ENCODE data around the gene MAPT. TPM values are rescaled to one million over a fixed set of nuclear protein-coding genes. Genes with fewer than 3 reads are reported as not detected.

MAPT gene
- total RNA-seq, 1 donor from 2014 or later = 3.5 TPM

DNA sequence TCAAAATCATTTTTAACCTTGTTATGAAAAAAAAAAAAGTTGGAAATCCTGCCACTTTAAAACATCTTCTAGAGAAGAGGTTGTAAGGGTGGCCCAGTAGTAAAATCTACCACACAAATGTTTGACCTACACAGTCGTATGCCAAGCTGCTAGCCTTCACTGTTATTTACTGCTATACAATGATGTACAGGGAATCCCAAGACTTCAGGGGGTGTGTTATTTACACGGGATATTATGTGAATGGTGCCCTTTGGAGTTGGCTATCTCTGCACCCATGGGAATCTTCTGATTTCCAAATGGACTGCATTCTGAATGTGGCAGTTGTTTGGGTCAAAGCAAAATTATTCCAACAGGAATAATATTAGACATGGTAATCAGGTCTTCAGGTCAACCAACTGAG lies 150.6 kb downstream of the MAPT start:
- DNase-seq (ENCODE audit: extremely low spot score, unreplicated experiment) = no peak
- TF ChIP-seq, protein P1, sequence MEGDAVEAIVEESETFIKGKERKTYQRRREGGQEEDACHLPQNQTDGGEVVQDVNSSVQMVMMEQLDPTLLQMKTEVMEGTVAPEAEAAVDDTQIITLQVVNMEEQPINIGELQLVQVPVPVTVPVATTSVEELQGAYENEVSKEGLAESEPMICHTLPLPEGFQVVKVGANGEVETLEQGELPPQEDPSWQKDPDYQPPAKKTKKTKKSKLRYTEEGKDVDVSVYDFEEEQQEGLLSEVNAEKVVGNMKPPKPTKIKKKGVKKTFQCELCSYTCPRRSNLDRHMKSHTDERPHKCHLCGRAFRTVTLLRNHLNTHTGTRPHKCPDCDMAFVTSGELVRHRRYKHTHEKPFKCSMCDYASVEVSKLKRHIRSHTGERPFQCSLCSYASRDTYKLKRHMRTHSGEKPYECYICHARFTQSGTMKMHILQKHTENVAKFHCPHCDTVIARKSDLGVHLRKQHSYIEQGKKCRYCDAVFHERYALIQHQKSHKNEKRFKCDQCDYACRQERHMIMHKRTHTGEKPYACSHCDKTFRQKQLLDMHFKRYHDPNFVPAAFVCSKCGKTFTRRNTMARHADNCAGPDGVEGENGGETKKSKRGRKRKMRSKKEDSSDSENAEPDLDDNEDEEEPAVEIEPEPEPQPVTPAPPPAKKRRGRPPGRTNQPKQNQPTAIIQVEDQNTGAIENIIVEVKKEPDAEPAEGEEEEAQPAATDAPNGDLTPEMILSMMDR (conservative IDR thresholded peaks at IDR 0.05) = no peak
- Mint-ChIP-seq H3K27ac (peak overlapping the region; percentile 57), H3K27me3 (no peaks in the 10 kb centered on the region), H3K9me3 (no peaks in the 10 kb centered on the region), H3K4me1 (ENCODE audit: unreplicated experiment) (peaks cover 23% of the 10 kb centered on the region), H3K36me3 (peaks cover 40% of the 10 kb centered on the region), H3K4me3 (no peak overlapping the region)

DNA sequence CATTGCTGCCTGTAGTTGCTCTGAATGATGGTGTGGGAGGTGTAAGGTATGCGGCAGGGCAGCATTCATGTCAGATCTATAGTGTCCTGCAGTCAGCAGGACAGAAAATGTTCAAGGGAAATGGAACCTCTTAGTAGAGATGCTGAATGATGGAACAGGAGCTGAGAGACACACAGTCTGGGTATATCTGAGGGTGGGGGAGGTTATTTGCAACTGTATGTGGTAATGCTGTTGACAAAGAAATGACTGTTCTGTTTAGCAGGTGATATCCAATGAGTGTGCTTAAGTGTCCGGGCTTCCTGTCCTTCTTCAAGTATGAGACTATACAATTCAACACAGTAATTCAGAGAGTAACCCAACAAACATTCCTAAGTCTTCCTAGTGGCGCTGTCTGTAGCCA lies 151.3 kb downstream of the MAPT start:
- Mint-ChIP-seq H3K9me3 (no peaks in the 10 kb centered on the region), H3K27me3 (no peaks in the 10 kb centered on the region), H3K27ac (peak overlapping the region; percentile 64), H3K4me1 (ENCODE audit: unreplicated experiment) (peaks cover 23% of the 10 kb centered on the region), H3K4me3 (no peak overlapping the region), H3K36me3 (peaks cover 38% of the 10 kb centered on the region)
- TF ChIP-seq, protein P1 (conservative IDR thresholded peaks at IDR 0.05) = no peak
- DNase-seq (ENCODE audit: extremely low spot score, unreplicated experiment) = no peak

DNA sequence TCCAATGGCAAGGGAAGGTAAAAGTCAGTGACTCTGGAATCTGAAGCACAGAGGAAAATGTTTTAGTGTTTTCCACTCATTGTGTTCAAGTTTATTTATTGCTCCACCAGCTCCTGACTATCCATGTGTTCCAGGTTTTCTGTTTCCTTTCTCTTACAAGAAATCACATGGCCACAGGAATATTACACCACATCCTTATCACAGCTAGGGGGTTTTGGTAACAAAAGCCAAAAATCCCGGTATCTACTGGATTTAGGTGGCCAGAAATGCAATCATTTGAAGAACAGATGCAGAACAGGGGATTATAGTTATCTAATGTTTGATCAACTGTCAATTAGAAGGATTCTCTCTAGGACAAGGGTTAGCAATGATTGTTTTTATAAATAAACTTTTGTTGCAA lies 152.6 kb downstream of the MAPT start:
- no peaks in the 10 kb centered on the region for H3K9me3 Mint-ChIP-seq
- H3K27ac Mint-ChIP-seq = no peak overlapping the region
- peaks cover 44% of the 10 kb centered on the region for H3K36me3 Mint-ChIP-seq
- peaks cover 28% of the 10 kb centered on the region for H3K4me1 Mint-ChIP-seq (ENCODE audit: unreplicated experiment)
- TF ChIP-seq, protein P1 (conservative IDR thresholded peaks at IDR 0.05) = peak; percentile 33
- no peak for DNase-seq (ENCODE audit: extremely low spot score, unreplicated experiment)
- H3K27me3 Mint-ChIP-seq = no peaks in the 10 kb centered on the region
- no peak overlapping the region for H3K4me3 Mint-ChIP-seq

DNA sequence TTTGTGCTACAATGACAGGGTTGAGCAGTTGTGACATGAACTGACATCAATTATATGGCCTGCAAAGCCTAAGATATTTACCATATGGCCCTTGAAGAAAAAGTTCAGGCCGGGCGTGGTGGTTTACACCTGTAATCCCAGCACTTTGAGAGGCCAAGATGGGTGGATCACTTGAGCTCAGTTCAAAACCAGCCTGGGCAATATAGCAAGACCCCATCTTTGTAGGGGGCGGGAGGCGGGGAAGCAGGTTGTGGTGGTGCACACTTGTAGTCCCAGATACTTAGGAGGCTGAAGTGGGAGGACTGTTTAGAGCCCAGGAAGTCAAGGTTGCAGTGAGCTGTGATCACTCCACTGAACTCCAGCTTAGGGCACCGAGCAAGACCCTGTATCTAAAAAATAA lies 153.0 kb downstream of the MAPT start:
- Mint-ChIP-seq H3K27ac (no peak overlapping the region), H3K4me3 (no peak overlapping the region), H3K36me3 (peaks cover 48% of the 10 kb centered on the region), H3K27me3 (no peaks in the 10 kb centered on the region), H3K4me1 (ENCODE audit: unreplicated experiment) (peaks cover 30% of the 10 kb centered on the region), H3K9me3 (no peaks in the 10 kb centered on the region)
- no peak for DNase-seq (ENCODE audit: extremely low spot score, unreplicated experiment)
- TF ChIP-seq, protein P1 (conservative IDR thresholded peaks at IDR 0.05) = no peak

DNA sequence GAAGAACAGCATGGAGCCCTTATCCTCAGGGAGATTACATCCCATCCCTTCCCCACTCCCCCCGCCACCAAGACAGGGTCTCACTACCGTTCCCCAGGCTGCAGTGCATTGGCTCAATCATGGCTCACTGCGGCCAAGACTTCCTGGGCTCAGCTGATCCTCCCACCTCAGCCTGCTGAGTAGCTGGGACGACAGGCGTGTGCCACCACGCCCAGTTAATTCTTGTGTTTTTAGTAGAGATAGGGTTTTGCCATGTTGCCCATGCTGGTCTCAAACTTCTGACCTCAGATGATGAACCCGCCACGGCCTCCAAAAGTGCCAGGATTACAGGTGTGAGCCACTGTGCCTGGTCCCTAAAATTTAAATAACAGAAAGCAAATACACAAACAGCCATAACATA lies 153.5 kb downstream of the MAPT start:
- Mint-ChIP-seq H3K36me3 (peaks cover 48% of the 10 kb centered on the region), H3K4me3 (no peak overlapping the region), H3K4me1 (ENCODE audit: unreplicated experiment) (peaks cover 30% of the 10 kb centered on the region), H3K27ac (no peak overlapping the region), H3K27me3 (no peaks in the 10 kb centered on the region), H3K9me3 (no peaks in the 10 kb centered on the region)
- DNase-seq (ENCODE audit: extremely low spot score, unreplicated experiment) = no peak
- TF ChIP-seq, protein P1 (conservative IDR thresholded peaks at IDR 0.05) = no peak

DNA sequence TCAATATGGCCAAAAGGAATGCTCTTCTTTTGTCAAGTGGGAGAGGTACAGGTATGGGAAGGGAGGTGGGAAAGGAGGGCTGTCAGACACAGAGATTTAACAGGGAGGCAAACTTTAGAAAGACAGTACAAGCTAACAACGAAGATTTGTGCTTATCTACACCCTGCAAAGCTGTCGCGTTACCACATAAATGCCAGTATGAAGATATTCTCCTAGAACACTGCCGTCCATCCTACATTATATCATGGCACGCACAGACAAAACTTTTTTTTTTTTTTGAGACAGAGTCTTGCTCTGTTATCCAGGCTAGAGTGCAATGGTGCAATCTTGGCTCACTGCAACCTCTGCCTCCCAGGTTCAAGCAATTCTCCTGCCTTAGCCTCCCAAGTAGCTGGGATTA lies 155.3 kb downstream of the MAPT start:
- no peak overlapping the region for H3K4me3 Mint-ChIP-seq
- peaks cover 45% of the 10 kb centered on the region for H3K36me3 Mint-ChIP-seq
- H3K9me3 Mint-ChIP-seq = no peaks in the 10 kb centered on the region
- no peak for DNase-seq (ENCODE audit: extremely low spot score, unreplicated experiment)
- no peaks in the 10 kb centered on the region for H3K27me3 Mint-ChIP-seq
- TF ChIP-seq, protein P1 (conservative IDR thresholded peaks at IDR 0.05) = no peak
- peaks cover 16% of the 10 kb centered on the region for H3K4me1 Mint-ChIP-seq (ENCODE audit: unreplicated experiment)
- H3K27ac Mint-ChIP-seq = no peak overlapping the region
